GM12874 (cell line): ENCODE data around the gene HOXA13.

Experiments used
- CTCF ChIP-seq: IDR thresholded peaks from 2 replicates; pipeline ENCODE4 v1.5.1; 2011; ENCODE audit warnings: low read depth, mild to moderate bottlenecking, control low read depth, low read length, moderate library complexity; ENCODE audit not compliant: insufficient read depth

The HOXA13 gene

GRCh38 chr7:27182285-27182841, 17.5 kb downstream of the HOXA13 start:
- no peak for TF ChIP-seq CTCF

- no peak for TF ChIP-seq CTCF
Observed at GRCh38 chr7:27181795-27182275, 18.1 kb downstream of the HOXA13 start.

GRCh38 chr7:27180431-27181420, 19.2 kb downstream of the HOXA13 start:
- TF ChIP-seq CTCF: no peak

- peak; percentile 82 for TF ChIP-seq CTCF
Observed at GRCh38 chr7:27179503-27180430, 20.1 kb downstream of the HOXA13 start.

- TF ChIP-seq CTCF: no peak
Observed at GRCh38 chr7:27179030-27179429, 20.9 kb downstream of the HOXA13 start.

GRCh38 chr7:27178366-27178765, 21.5 kb downstream of the HOXA13 start:
- no peak for TF ChIP-seq CTCF
